Endothelial cell of umbilical vein (primary cell): Measurements from ENCODE around the gene SLIT1. TPM values are rescaled to one million over a fixed set of nuclear protein-coding genes. Genes with fewer than 3 reads are reported as not detected.

Source experiments
- BruUV-seq: library from RNA; stranded (reverse); fragments of 400-500 nt; replicated peaks from 2 replicates; lab custom pipeline; 2021; lab: Mats Ljungman, UMichigan
- CTCF ChIA-PET: fragments of 300-600, 350-600 bp; sonication (Branson Sonifier 250); formaldehyde crosslinking; loops from one replicate; lab custom pipeline; 2021; ENCODE audit warnings: antibody characterized with exemption, inconsistent platforms; lab: Charles Lee
- POLR2A ChIA-PET: fragments of 300-600, 350-600 bp; sonication (Branson Sonifier 250); formaldehyde crosslinking; loops from one replicate; lab custom pipeline; 2021; ENCODE audit warnings: antibody characterized with exemption, inconsistent platforms; lab: Charles Lee
- DNase-seq: peaks from one replicate; pipeline ENCODE4 v3.0.0-alpha.2; 2011; ENCODE audit warnings: low read depth, low spot score
- FAIRE-seq: peaks from 2 replicates; lab custom pipeline; 2011; peaks lifted over from hg19 to GRCh38; lab: Jason Lieb, UNC
- H2AFZ ChIP-seq: 2 replicates; pipeline ENCODE4 v1.6.0; 2012; ENCODE audit warnings: low read depth, low read length, control low read depth, inconsistent platforms
- H3K27ac ChIP-seq: 2 replicates; pipeline ENCODE4 v1.5.1; 2011; ENCODE audit warnings: low read depth, mild to moderate bottlenecking, control low read depth, low read length, moderate library complexity; ENCODE audit not compliant: insufficient read depth
- H3K27me3 ChIP-seq, 2 experiments: 2 replicates each; pipeline versions ENCODE4 v1.6.0 to v1.6.1; 2011; ENCODE audit warnings: low read length in 2 of 2, mixed read lengths in 1 of 2; ENCODE audit not compliant: control insufficient read depth in 2 of 2, insufficient read depth in 2 of 2
- H3K36me3 ChIP-seq, 2 experiments: 2 replicates in 1 of 2; 3 replicates in 1 of 2; pipeline ENCODE4 v1.5.1; 2011; ENCODE audit warnings: low read length in 2 of 2, mild to moderate bottlenecking in 1 of 2, moderate library complexity in 1 of 2; ENCODE audit not compliant: control insufficient read depth in 2 of 2, insufficient read depth in 2 of 2; ENCODE audit errors: extremely low read depth in 1 of 2
- H3K4me1 ChIP-seq: 3 replicates; pipeline ENCODE4 v1.5.1; 2011; ENCODE audit warnings: mild to moderate bottlenecking, low read length; ENCODE audit not compliant: control insufficient read depth, insufficient read depth; ENCODE audit errors: extremely low read depth
- H3K4me2 ChIP-seq: 2 replicates; pipeline ENCODE4 v1.6.1; 2011; ENCODE audit warnings: low read length, control low read depth, mixed read lengths; ENCODE audit not compliant: insufficient read depth
- H3K4me3 ChIP-seq, 3 experiments: fragments of 200-600 bp in 1 of 3; sonication (generic), shearing (Covaris generic) in 1 of 3; replicated peaks in 1 of 3; 2 replicates each; pipeline ENCODE4 v1.5.1; 2011 to 2016; ENCODE audit warnings: control low read depth in 3 of 3, low read length in 3 of 3, mild to moderate bottlenecking in 2 of 3, inconsistent platforms in 1 of 3, low read depth in 1 of 3, moderate library complexity in 1 of 3; ENCODE audit not compliant: insufficient read depth in 1 of 3
- H3K79me2 ChIP-seq: 2 replicates; pipeline ENCODE4 v1.6.0; 2012; ENCODE audit warnings: low read length, inconsistent platforms; ENCODE audit not compliant: control insufficient read depth, insufficient read depth
- H3K9ac ChIP-seq: replicated peaks from 2 replicates; pipeline ENCODE3; 2011; ENCODE audit warnings: low read length, control low read depth; ENCODE audit not compliant: insufficient read depth; ENCODE audit errors: extremely low read depth
- H3K9me1 ChIP-seq: replicated peaks from 3 replicates; pipeline ENCODE4 v1.6.0; 2011; ENCODE audit warnings: mild to moderate bottlenecking, low read length; ENCODE audit not compliant: control insufficient read depth, insufficient read depth; ENCODE audit errors: extremely low read depth
- H3K9me3 ChIP-seq: replicated peaks from 2 replicates; pipeline ENCODE4 v1.5.1; 2012; ENCODE audit warnings: low read length, inconsistent platforms; ENCODE audit not compliant: control insufficient read depth, insufficient read depth
- H4K20me1 ChIP-seq: replicated peaks from 2 replicates; pipeline ENCODE3; 2011; ENCODE audit warnings: mild to moderate bottlenecking, low read length; ENCODE audit not compliant: control insufficient read depth, insufficient read depth; ENCODE audit errors: extremely low read depth
- CTCF ChIP-seq, 2 donors: IDR thresholded peaks; 1 replicate in 1 of 2; 2 replicates in 1 of 2; pipeline ENCODE4 v1.5.1; 2011; ENCODE audit warnings: low read length in 2 of 2, mild to moderate bottlenecking in 2 of 2, moderate library complexity in 2 of 2, control low read depth in 1 of 2, inconsistent platforms in 1 of 2, low read depth in 1 of 2; ENCODE audit not compliant: insufficient read depth in 1 of 2; ENCODE audit errors: extremely low read depth in 1 of 2
- EZH2 ChIP-seq: IDR thresholded peaks from 2 replicates; pipeline ENCODE4 v1.6.1; 2012; ENCODE audit warnings: borderline replicate concordance, low read depth, mild to moderate bottlenecking, moderate library complexity, low read length, inconsistent platforms; ENCODE audit not compliant: severe bottlenecking
- FOS ChIP-seq: IDR thresholded peaks from 2 replicates; pipeline ENCODE4 v1.6.1; 2011; ENCODE audit warnings: mild to moderate bottlenecking, low read length, moderate library complexity, borderline replicate concordance; ENCODE audit not compliant: insufficient read depth
- GATA2 ChIP-seq: IDR thresholded peaks from 2 replicates; pipeline ENCODE4 v1.7.0; 2011; ENCODE audit warnings: low read depth, mild to moderate bottlenecking, moderate library complexity, mixed read lengths, low read length; ENCODE audit not compliant: insufficient read length, insufficient read depth
- JUN ChIP-seq: IDR thresholded peaks from 2 replicates; pipeline ENCODE4 v1.6.1; 2011; ENCODE audit warnings: borderline replicate concordance, low read depth; ENCODE audit not compliant: insufficient read length, insufficient read depth
- MYC ChIP-seq: IDR thresholded peaks from one replicate; pipeline ENCODE4 v1.6.1; 2011; ENCODE audit warnings: mild to moderate bottlenecking, low read depth, low read length
- POLR2A ChIP-seq: IDR thresholded peaks from 2 replicates; pipeline ENCODE4 v1.6.1; 2012; ENCODE audit warnings: low read depth, mild to moderate bottlenecking, control low read depth, low read length
- POLR2AphosphoS5 ChIP-seq: IDR thresholded peaks from 2 replicates; pipeline ENCODE4 v1.6.1; 2012; ENCODE audit warnings: low read depth, mild to moderate bottlenecking, control low read depth, low read length, moderate library complexity; ENCODE audit not compliant: insufficient read depth
- dilution Hi-C: fragments of 300-500 bp; cut with MboI; formaldehyde crosslinking; loops from one replicate; pipeline ENCODE4 v1.15.0; 2019; ENCODE audit warnings: low sequenced_read_pairs; ENCODE audit not compliant: extremely low pct_ligation_motif_present
- intact Hi-C: fragments of 100-400 bp; cut with micrococcal nuclease; formaldehyde crosslinking; loops from one replicate; pipeline ENCODE4 v1.10.0; 2022
- polyA plus RNA-seq, 4 experiments: library from polyadenylated mRNA; depleted of rRNA in 3 of 4; stranded (reverse) in 3 of 4; unstranded in 1 of 4; fragments of >200 nt; gene quantifications; 2 replicates each; pipeline versions ENCODE4 v1.2.1 to v1.2.3, GENCODE V29; 2011 to 2012; ENCODE audit warnings: missing spikeins in 1 of 4
- total RNA-seq: library from RNA; stranded (reverse); gene quantifications from 2 replicates; pipeline ENCODE4 v1.2.3, GENCODE V29; 2021
- TF ChIP-seq, protein P1 (sequence below): IDR thresholded peaks from 2 replicates; pipeline ENCODE4 v1.6.1; 2011; ENCODE audit not compliant: insufficient read depth, insufficient read length

SLIT1 gene
- total and polyA plus RNA-seq, 2 donors (not counting 3 experiments of a cell fraction or from before 2014, with no cell fraction given): 0.04 to 0.20 TPM

DNA sequence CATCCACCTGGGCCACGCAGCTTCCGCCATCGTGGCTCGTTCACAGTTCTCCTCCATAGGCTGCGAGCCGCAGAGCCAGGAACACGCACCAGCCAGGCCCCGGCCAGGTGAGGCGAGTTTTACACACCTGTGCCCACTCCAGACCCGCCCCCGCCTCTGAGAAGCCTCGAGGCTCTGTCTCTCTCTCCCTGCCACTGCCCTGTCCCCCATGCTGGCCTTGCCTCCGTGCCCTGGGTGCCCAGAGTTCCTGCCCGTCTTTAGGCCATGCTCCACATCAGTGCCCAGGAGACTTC lies 142.2 kb downstream of the SLIT1 start:
- no peak overlapping the region for H3K4me2 ChIP-seq
- ChIA-PET POLR2A (no interaction called here), CTCF (interaction anchor here (1.0 to 1.9 kb wide), 3 partner anchors 14 to 29 kb away, joined by 3 to 5 read pairs (median 4); no protein-coding TSS in a partner anchor)
- no peak overlapping the region for H3K27ac ChIP-seq
- intact Hi-C loops: no loop called here
- dilution Hi-C loops: no loop called here
- no peaks in the 10 kb centered on the region for H3K4me1 ChIP-seq
- BruUV-seq: no TSS peak
- H4K20me1 ChIP-seq: no peaks in the 10 kb centered on the region
- H3K9me1 ChIP-seq: no peaks in the 10 kb centered on the region
- no peaks in the 10 kb centered on the region for H3K27me3 ChIP-seq
- no peaks in the 10 kb centered on the region for H3K79me2 ChIP-seq
- no peaks in the 10 kb centered on the region for H3K9me3 ChIP-seq
- DNase-seq (no peak), FAIRE-seq (no peak)
- H3K36me3 ChIP-seq: no peaks in the 10 kb centered on the region
- no peak overlapping the region for H2AFZ ChIP-seq
- H3K9ac ChIP-seq: no peak overlapping the region
- H3K4me3 ChIP-seq: no peak overlapping the region
- no peak for TF ChIP-seq GATA2
- no peak for TF ChIP-seq CTCF (IDR thresholded peaks at IDR 0.05; ENCODE audit: extremely low read depth in 1 of 2, insufficient read depth in 1 of 2, low read depth in 1 of 2, low read length in 2 of 2)
- no peak for TF ChIP-seq MYC
- TF ChIP-seq POLR2A: no peak
- TF ChIP-seq FOS: no peak
- no peak for TF ChIP-seq POLR2AphosphoS5
- TF ChIP-seq JUN: no peak
- TF ChIP-seq, protein P1, sequence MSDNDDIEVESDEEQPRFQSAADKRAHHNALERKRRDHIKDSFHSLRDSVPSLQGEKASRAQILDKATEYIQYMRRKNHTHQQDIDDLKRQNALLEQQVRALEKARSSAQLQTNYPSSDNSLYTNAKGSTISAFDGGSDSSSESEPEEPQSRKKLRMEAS: no peak
- no peak for TF ChIP-seq EZH2
